A204.1 (cell line): ENCODE data around the gene ELP4.
"Not testable (repeated sequence)": the region's sequence is repeated elsewhere in the genome, so short reads cannot be mapped to it uniquely, and the experiment has no call there.

Experiments used
- FAIRE-seq: peaks from 2 replicates; lab custom pipeline; 2012; peaks lifted over from hg19 to GRCh38; lab: Jason Lieb, UNC

The ELP4 gene

DNA sequence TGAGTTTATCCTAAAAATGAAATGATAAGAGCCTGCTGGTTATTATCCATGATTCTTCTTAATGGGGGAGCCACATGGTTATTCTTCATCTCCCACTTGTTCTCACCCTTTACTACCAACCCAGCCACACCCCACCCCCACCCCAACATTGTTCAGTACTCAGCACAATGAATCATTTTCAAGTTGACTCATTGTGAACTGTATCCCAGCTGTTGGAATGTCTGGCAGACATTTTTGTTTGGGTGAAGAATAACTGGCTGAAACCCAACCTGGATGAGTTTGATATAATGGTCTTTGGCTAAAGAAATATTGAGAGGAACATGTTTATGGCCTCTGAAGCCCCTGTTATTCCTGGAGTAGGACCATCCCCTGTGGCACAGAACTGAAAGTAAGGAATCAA, 136.2 kb downstream of the ELP4 start:
- FAIRE-seq = no peak

GRCh38 chr11:31646216-31646615, 136.6 kb downstream of the ELP4 start:
- FAIRE-seq = no peak

DNA sequence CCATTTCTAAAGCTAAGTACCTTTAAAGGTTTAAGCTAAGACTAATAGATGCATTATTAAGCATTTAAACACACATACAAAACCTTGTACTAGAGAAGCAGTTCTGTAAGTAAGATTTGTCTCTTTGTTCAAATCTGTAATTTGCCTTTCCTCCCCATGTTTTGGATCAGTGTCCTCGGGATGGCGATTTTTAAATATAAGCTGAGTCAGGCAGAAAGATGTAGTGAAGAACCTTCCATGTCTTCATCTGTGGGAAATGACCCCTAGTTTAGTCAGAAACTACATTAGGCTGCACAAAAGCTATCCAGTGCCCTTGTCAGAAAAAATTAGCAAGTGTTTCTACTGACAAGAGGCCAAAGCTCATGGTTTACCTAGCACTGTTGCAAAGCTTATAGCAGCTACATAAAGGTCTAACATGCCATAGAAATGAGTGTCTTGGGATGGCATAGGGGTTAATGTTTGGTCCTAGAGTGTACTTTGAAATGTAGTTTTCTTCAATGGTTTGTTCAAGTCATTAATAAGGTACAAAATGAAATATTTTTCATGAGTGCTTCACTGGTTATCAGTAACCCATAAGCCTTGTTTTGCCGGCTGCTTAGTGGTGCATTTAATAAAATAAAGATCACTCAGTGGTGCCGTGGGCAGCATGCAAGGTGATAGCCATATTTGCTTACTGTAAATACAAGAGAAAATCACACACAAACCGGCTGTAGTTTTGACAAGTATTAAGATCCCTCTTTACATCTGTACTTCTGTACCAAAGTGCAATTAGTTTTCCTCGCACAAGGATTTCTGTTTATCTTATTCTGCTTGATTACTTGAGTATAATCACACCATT, 139.8 kb downstream of the ELP4 start:
- FAIRE-seq = no peak

DNA sequence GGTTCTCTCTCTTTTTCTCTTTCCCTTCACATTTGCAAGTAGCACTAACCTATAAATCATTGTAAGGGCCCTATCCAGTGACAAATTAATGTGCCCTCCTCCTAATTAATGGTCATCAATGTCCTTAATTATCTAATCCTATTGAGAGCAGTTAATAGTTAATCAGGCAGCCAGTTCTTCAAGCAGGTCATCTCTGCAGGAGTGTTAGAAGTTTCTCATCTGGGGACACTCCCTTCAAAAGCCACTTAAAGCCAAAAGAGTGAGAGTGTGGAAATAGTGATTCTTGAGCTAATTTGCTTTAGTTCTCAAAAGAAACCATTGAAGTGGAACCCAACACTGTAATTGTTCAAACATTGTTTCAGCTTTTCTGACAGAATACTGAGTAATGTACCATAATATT, 141.6 kb downstream of the ELP4 start:
- no peak for FAIRE-seq

DNA sequence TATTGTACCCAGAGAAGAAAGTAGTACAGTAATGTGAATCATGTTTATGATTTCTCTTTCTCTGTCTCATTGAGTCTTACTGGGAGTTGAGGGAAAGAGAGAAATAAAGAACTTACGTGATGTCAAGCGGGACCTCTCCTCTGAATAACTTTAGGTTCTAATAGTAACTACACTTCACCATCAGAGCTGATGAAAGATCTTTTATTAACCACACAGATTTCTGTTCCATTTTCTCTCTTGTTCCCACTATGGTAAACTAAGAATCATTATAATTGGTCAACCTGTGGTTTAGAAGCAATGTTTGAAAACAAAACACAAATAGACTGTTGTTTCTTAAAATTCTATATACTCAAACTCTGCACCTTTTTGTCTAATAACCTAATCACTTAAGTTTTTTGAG, 142.3 kb downstream of the ELP4 start:
- no peak for FAIRE-seq

DNA sequence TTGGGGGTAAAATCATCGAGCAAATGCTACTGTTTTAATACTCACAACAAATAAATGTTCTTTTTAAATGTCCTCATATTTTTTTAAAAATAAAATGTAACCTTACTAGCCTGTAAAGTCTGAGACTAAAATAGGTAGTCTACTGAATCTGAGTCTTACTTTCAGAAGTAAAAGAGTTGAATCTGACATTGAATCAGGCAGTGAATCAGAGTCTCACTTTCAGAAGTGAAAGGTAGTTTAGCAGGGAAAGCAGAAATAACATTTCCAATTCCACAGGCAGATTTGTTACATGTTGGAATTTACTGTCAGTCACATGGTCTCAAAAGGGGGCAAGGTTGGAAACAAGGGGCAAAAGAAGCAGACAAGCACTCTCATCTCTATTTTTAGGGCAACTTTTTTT, 143.0 kb downstream of the ELP4 start:
- no peak for FAIRE-seq

- no peak for FAIRE-seq
These were observed 145.9 kb downstream of the ELP4 start for GRCh38 chr11:31655483-31655882.

- no peak for FAIRE-seq
These were observed 146.5 kb downstream of the ELP4 start for GRCh38 chr11:31656051-31656450.

- no peak for FAIRE-seq
These were observed 147.5 kb downstream of the ELP4 start for GRCh38 chr11:31657091-31657490.

DNA sequence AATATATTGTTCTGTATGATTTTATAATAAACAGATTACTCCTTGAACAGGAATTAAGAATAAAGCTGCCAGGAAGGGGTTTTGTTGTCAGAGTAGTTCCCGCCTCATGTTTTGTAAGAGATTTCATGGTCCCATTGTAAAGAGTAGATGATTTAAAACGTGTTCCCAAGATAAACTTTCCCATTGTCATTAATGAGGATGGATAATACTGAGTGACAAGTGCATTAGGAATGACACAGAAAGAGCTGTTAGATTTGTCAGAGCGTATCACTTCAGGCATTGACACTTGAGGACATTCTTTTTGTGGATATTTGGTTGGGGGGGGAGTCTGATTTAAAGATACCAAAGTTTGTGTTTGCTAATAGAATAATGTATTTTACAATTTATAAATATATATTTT, 154.6 kb downstream of the ELP4 start:
- no peak for FAIRE-seq

GRCh38 chr11:31664954-31665353, 155.4 kb downstream of the ELP4 start:
- no peak for FAIRE-seq

DNA sequence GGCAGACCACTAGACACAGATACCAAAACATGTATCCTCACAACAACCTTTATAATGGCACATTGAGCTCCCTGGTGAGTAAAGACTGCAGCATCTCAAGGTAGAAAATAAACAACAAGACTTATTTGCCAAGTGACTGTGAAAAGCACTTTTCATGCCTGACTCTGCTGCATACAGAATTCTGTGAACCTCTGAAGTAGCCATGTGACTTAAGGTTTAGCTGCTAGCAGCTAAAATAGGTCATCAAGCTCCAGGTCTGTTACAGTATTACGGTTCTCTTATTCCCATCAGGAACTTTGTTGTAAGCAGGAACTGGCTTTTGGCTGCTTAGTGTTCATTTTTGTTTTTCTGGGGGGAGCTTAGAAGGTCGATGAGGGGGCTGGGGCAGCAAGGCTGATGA, 162.1 kb downstream of the ELP4 start:
- no peak for FAIRE-seq

- not testable (repeated sequence) for FAIRE-seq
These were observed 163.5 kb downstream of the ELP4 start for GRCh38 chr11:31673108-31673507.

DNA sequence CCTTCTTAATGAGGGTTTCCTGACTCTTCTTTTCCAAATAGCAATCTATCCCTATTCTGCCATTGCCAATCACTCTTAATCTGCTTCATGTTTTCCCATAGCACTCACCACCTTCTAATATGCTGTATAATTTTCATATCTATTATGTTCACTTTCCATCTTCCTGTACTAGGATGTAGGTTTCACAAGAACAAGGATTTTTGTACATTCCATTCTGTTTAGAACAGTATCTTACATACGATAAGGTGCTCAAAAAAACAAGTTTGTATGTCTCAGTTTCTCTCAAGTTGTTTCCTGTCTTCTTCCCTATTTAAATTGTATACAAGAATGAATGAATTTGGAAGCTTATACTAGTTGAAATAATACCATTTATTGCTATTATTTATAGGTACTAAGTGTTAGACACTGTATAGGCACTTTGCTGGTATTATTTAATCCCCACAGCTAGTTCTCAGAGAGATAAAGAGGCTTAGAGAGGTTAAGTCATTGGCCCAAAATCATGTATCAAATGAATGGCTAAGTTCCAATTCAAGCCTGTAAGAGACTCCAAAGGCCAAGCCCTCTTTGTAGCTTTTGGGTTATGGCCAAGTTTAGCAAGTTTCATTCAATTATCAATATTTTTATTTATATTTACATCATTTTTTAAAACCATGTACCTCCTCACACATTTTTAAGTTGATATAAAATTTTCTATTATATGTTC, 166.9 kb downstream of the ELP4 start:
- no peak for FAIRE-seq

DNA sequence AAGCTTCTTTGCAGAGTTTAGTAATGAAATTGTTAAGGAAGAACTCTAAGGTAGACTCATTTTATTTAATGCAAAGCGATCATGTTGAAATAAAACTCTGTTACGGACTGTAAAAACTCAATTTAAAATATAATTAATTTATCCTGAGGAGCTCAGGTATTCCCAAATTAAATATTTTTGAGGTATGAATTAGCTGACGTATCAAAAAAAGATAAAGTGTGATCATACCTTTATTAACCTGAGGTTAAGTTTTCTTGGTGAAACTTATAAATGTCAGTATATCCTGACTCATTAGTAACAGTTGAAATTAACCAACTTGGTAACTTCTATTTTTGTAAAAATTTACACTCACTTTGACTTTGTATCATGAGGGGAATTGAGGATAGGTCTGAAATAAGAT, 171.2 kb downstream of the ELP4 start:
- FAIRE-seq = no peak

DNA sequence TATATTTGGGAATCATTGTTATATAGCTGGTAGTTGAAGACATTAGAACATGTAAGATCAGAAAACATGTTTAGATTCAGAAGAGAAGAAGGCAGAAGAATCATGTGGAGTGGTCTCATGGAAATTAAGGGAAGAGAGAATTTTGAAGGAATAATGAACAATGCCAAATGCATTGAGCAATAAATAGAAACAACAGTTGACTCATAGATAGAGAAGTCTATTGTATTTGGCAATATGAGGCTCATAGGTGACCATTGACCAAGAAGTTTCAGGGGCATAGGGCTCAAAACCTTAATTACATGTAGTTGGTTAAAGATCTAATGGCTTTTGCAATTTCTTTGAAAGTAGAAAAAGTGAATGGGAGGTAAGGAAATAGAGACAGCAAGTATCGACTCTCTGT, 177.7 kb downstream of the ELP4 start:
- no peak for FAIRE-seq

GRCh38 chr11:31687861-31688260, 178.3 kb downstream of the ELP4 start:
- FAIRE-seq = no peak

GRCh38 chr11:31689559-31689958, 180.0 kb downstream of the ELP4 start:
- no peak for FAIRE-seq

DNA sequence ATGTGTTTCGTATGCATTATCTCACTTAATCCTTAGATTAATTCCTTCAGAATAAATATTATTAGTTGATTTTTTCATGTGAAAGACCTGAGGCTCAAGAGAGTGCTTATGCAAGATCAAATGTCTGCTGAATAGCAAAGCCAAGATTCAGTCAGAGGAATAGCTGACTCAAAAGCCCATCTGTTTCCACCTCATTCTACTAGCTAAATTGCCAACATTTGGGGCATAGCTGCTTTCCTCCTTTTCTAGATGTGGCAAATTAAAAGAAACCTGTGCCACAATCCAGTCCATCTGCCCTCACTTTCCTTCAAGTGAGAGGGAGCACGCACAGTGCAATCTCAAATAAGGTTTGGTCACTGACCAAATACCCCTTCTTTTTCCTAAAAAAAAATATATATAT, 180.5 kb downstream of the ELP4 start:
- no peak for FAIRE-seq

DNA sequence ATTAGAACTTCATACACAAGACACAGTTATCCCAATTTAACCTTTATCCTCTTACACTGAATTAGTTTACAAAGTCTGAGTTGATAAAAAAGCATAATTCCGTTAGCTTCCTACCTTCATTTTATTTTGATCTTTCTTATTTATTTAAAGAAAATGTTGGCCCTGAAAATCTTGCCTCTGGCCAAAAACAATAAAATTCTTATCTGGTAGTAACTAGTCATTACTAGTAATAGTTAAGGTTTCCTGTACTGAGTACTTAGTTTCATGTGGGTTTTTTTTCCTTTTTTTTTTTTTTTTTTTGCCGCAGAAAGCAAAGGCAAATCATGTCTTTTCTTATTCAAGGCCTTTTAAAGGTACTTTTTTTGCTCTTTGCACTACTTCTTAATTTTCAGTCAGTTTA, 180.9 kb downstream of the ELP4 start:
- FAIRE-seq = no peak

DNA sequence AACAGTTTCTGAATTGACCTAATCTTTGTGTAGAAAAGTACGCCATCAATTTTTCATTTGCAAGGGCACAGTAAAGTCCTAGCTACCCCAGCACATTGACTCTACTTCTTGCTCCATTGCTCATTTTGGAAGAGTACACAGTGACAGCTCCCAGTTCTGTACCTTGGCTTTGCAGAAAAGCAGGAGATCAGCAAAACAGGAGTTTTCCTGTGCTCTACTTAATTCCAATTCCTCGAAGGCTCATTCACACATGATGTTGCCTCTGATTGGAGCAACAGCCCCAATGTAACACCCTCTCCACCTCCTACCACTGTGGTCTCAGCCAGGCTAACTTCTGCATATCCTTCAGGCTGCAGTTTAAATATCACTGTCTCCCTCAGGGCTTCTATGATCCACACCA, 182.9 kb downstream of the ELP4 start:
- FAIRE-seq = no peak

- not testable (repeated sequence) for FAIRE-seq
These were observed 187.5 kb downstream of the ELP4 start for GRCh38 chr11:31697049-31697448.

- FAIRE-seq = no peak
These were observed 189.5 kb downstream of the ELP4 start for GRCh38 chr11:31699066-31699465.

DNA sequence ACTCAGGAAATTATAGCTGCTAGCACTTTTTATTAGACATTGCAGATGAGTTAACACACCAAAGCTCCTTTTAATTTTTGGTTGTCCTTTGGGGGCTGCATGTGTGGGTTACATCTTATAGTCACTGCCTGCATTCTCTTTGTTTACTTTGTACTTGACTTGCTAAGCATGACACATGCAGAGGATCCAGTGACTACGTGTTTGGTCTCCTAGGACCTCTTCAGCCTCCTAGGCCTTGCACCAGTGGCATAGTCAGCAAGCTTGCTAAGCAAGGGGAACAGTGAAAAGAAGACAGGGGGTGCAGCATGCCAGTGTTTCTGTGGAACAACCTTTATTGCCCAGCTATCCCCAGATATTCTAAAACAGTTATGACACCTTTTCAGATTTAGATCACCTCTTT, 193.4 kb downstream of the ELP4 start:
- no peak for FAIRE-seq
